ENCODE results near the gene PPP1R14B. TPM values are rescaled to one million over a fixed set of nuclear protein-coding genes. Genes with fewer than 3 reads are reported as not detected.
A peak's percentile ranks its signal among the peaks of the same experiment; 100 is the strongest.

The PPP1R14B gene
- total RNA-seq, 4 donors from 2014 or later = 127 to 220 (median 158) TPM

DNA sequence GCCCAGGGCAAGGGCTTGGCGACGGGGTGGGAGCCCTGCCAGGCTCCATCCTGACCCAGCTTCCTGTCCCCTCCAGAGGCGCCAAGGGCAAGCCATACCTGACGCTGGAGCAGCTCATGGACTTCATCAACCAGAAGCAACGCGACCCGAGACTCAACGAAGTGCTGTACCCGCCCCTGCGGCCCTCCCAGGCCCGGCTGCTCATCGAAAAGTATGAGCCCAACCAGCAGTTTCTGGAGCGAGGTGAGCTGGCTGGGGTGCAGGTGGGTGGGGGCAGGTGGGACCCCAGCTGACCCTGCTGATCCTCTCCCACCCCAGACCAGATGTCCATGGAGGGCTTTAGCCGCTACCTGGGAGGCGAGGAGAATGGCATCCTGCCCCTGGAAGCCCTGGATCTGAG is 9.6 kb upstream of the PPP1R14B start:
- Histone ChIP-seq H3K4me1 (peaks cover 24% of the 10 kb centered on the region), H3K27me3 (no peaks in the 10 kb centered on the region), H3K9me3 (no peaks in the 10 kb centered on the region), H3K36me3 (peaks cover 66% of the 10 kb centered on the region), H3K27ac (no peak overlapping the region), H3K4me3 (no peak overlapping the region)
- TF ChIP-seq, protein P1, sequence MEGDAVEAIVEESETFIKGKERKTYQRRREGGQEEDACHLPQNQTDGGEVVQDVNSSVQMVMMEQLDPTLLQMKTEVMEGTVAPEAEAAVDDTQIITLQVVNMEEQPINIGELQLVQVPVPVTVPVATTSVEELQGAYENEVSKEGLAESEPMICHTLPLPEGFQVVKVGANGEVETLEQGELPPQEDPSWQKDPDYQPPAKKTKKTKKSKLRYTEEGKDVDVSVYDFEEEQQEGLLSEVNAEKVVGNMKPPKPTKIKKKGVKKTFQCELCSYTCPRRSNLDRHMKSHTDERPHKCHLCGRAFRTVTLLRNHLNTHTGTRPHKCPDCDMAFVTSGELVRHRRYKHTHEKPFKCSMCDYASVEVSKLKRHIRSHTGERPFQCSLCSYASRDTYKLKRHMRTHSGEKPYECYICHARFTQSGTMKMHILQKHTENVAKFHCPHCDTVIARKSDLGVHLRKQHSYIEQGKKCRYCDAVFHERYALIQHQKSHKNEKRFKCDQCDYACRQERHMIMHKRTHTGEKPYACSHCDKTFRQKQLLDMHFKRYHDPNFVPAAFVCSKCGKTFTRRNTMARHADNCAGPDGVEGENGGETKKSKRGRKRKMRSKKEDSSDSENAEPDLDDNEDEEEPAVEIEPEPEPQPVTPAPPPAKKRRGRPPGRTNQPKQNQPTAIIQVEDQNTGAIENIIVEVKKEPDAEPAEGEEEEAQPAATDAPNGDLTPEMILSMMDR (IDR thresholded peaks at IDR 0.05) = no peak
- TF ChIP-seq POLR2AphosphoS5 (IDR thresholded peaks at IDR 0.05) (no peak), POLR2A (IDR thresholded peaks at IDR 0.05) (no peak), EP300 (IDR thresholded peaks at IDR 0.05) (no peak)
- DNase-seq (ENCODE audit: low spot score in 2 of 2) = no peak
- WGBS = 30% methylated on average over 2 of the region's 15 CpGs

DNA sequence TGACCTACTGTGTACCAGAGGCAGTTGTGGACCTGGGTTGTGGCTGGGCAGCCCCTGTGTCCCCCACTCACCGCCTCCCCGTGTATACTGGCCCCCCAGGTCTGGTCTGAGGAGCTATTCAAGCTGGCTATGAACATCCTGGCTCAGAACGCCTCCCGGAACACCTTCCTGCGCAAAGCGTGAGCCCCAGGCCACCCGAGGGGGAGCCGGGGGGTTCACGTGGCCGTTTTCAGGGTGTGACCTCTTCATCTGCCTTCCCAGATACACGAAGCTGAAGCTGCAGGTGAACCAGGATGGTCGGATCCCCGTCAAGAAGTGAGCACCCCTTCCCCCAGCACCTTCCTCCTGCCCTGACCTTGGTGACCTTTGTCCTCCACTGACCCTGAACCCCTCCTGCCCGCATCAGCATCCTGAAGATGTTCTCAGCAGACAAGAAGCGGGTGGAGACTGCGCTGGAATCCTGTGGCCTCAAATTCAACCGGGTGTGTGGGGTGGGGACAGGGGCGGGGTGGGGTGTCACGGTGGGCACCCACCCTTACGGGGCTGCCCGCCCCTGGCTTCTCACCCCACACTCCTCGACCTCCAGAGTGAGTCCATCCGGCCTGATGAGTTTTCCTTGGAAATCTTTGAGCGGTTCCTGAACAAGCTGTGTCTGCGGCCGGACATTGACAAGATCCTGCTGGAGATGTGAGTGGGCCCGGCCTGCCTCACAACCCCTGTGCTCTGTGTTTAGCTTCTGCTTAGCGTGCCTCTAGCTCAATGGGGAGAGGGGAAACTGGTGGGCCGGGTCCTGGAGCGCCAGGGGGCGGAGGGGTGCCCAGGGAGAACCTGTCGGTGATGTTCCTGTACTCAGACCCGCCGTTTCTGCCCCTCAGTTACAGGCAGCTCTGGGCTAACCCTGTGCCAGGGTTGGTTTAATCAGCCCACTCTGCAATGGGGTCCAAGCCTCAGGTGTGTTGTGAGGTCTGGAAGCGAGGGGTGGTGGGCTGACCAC is 8.7 kb upstream of the PPP1R14B start:
- peaks cover 61% of the 10 kb centered on the region for H3K36me3 ChIP-seq

DNA sequence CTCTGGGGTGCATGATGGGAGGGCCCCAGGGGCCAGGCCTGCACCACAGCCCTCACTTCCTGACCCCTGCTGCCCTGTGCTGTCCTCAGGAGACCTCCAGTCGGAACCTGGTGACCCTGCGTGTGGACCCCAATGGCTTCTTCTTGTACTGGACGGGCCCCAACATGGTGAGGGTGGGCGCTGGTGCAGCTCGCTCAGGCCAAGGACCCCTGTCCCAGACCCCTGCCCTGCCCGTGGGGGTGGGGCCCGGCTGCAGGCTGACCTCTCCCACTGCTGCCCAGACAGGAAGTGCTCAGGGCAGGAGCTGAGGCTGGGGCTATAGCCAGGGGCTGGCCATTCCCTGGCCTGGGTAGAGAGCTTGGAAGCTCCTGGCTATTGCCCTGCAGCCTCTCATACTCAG is 7.6 kb upstream of the PPP1R14B start:
- Histone ChIP-seq H3K27ac (no peak overlapping the region), H3K36me3 (peaks cover 50% of the 10 kb centered on the region), H3K4me3 (no peak overlapping the region), H3K9me3 (no peaks in the 10 kb centered on the region), H3K27me3 (no peaks in the 10 kb centered on the region), H3K4me1 (peaks cover 33% of the 10 kb centered on the region)
- WGBS = 80% methylated on average over 1 of the region's 7 CpGs
- DNase-seq (ENCODE audit: low spot score in 2 of 2) = no peak
- TF ChIP-seq POLR2AphosphoS5 (IDR thresholded peaks at IDR 0.05) (no peak), POLR2A (IDR thresholded peaks at IDR 0.05) (no peak), EP300 (IDR thresholded peaks at IDR 0.05) (no peak)
- TF ChIP-seq, protein P1 (IDR thresholded peaks at IDR 0.05) = no peak

More for the DNA sequence above, 8.7 kb upstream of the PPP1R14B start:
- no peaks in the 10 kb centered on the region for H3K27me3 ChIP-seq
- 91% methylated on average over 17 of the region's 35 CpGs for WGBS
- no peaks in the 10 kb centered on the region for H3K9me3 ChIP-seq
- peaks cover 32% of the 10 kb centered on the region for H3K4me1 ChIP-seq
- DNase-seq (ENCODE audit: low spot score in 2 of 2) = no peak
- no peak overlapping the region for H3K4me3 ChIP-seq
- no peak for TF ChIP-seq EP300 (IDR thresholded peaks at IDR 0.05)
- TF ChIP-seq, protein P1 (IDR thresholded peaks at IDR 0.05) = no peak
- TF ChIP-seq POLR2AphosphoS5 (IDR thresholded peaks at IDR 0.05) = no peak
- TF ChIP-seq POLR2A (IDR thresholded peaks at IDR 0.05) = no peak
- H3K27ac ChIP-seq = no peak overlapping the region

DNA sequence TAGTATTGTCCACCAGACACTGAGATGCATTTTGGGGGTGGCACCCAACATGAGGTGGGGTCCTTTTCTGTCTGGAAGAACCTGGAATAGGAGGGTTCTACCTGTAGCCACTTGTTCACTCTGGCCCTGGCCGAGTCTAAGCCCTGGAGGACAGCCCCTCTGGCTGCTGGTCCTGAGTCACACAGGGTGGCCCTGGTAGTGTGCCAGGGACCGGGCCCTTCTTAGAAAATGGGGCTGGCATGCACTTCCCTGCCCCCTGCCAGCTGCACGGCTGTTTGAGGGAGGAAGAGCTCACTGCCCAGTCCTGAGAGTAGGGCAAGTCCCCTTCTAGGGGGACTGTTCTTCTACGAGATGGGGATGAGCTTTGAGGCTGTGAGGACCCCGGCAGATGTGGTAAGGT is 6.7 kb upstream of the PPP1R14B start:
- WGBS = 52% methylated on average over 2 of the region's 5 CpGs
- TF ChIP-seq POLR2A (IDR thresholded peaks at IDR 0.05) = no peak
- TF ChIP-seq POLR2AphosphoS5 (IDR thresholded peaks at IDR 0.05) = no peak
- TF ChIP-seq, protein P1 (IDR thresholded peaks at IDR 0.05) = no peak
- TF ChIP-seq EP300 (IDR thresholded peaks at IDR 0.05) = no peak

DNA sequence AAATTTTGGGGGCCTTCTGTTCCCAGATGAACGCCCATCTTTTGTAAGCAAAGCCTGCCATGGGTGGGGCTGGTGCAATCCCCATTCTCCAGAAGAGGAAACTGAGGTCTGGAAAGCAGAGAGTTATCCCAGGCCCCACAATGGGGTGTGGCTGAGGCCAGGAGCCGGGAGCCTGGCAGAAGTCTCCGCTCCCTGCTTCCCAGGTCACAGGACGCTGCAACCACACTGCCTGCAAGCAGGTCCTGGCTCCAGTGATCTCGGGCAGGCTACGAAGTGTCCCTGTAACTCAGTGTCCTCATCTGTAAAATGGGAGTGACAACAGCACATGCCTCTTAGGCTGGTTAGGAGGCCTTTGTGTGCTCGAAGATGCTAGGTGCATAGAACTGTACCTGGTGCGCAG is 6.3 kb upstream of the PPP1R14B start:
- Histone ChIP-seq H3K27ac (no peak overlapping the region), H3K4me1 (peaks cover 33% of the 10 kb centered on the region), H3K9me3 (no peaks in the 10 kb centered on the region), H3K27me3 (no peaks in the 10 kb centered on the region), H3K36me3 (peaks cover 37% of the 10 kb centered on the region), H3K4me3 (peak overlapping the region; percentile 85)
- WGBS = 100% methylated on average over 2 of the region's 8 CpGs
- no peak for DNase-seq (ENCODE audit: low spot score in 2 of 2)
- TF ChIP-seq EP300 (IDR thresholded peaks at IDR 0.05) (no peak), POLR2AphosphoS5 (IDR thresholded peaks at IDR 0.05) (no peak), POLR2A (IDR thresholded peaks at IDR 0.05) (no peak)

More for the DNA sequence above, 6.7 kb upstream of the PPP1R14B start:
- H3K36me3 ChIP-seq = peaks cover 41% of the 10 kb centered on the region
- no peaks in the 10 kb centered on the region for H3K9me3 ChIP-seq
- DNase-seq (ENCODE audit: low spot score in 2 of 2) = no peak
- H3K4me3 ChIP-seq = no peak overlapping the region
- H3K27ac ChIP-seq = no peak overlapping the region
- peaks cover 33% of the 10 kb centered on the region for H3K4me1 ChIP-seq
- H3K27me3 ChIP-seq = no peaks in the 10 kb centered on the region
